Spinal cord (tissue), 10 donors: ENCODE data around the gene PRPF8. TPM values are rescaled to one million over a fixed set of nuclear protein-coding genes. Genes with fewer than 3 reads are reported as not detected.
A peak's percentile ranks its signal among the peaks of the same experiment; 100 is the strongest.
"Not testable (repeated sequence)": the region's sequence is repeated elsewhere in the genome, so short reads cannot be mapped to it uniquely, and the experiment has no call there.

Experiments
- DNase-seq, 6 donors: peaks; one replicate each; pipeline versions ENCODE4 v3.0.0 to v3.0.0-alpha.2; 2013 to 2015; ENCODE audit warnings: low spot score in 6 of 6, low read depth in 4 of 6
- H3K27ac ChIP-seq: one replicate; pipeline ENCODE4 v1.5.1; 2013; ENCODE audit warnings: low read depth, low read length, control low read depth
- H3K27me3 ChIP-seq: one replicate; pipeline ENCODE4 v1.6.1; 2013; ENCODE audit warnings: low read length; ENCODE audit not compliant: control insufficient read depth, insufficient read depth
- H3K36me3 ChIP-seq: one replicate; pipeline ENCODE4 v1.6.1; 2013; ENCODE audit warnings: low read length; ENCODE audit not compliant: control insufficient read depth, insufficient read depth
- H3K4me1 ChIP-seq: one replicate; pipeline ENCODE4 v1.6.1; 2013; ENCODE audit warnings: low read length; ENCODE audit not compliant: control insufficient read depth, insufficient read depth
- H3K4me3 ChIP-seq: one replicate; pipeline ENCODE4 v1.5.1; 2013; ENCODE audit warnings: low read depth, low read length, control low read depth
- H3K9me3 ChIP-seq: one replicate; pipeline ENCODE4 v1.6.1; 2013; ENCODE audit warnings: low read length; ENCODE audit not compliant: control insufficient read depth, insufficient read depth
- WGBS: methylation state at CpG from one replicate; pipeline ENCODE4 v1.1.5; 2013; ENCODE audit warnings: missing lambda C conversion rate; ENCODE audit not compliant: insufficient coverage; 5-methylcytosine and 5-hydroxymethylcytosine counted together
- polyA plus RNA-seq, 2 donors: library from polyadenylated mRNA; unstranded; fragments of 120-200 nt; gene quantifications; one replicate each; pipeline ENCODE4 v1.2.1, GENCODE V29; 2013; ENCODE audit not compliant: insufficient read length in 2 of 2
- total RNA-seq, 2 donors: library from RNA; depleted of rRNA in 1 of 2; stranded (reverse); fragments of 120-200 nt in 1 of 2; fragments of >200 nt in 1 of 2; gene quantifications; one replicate each; pipeline versions ENCODE4 v1.2.3 to v1.2.4, GENCODE V29; 2013 to 2014
- donor health status: healthy.

The PRPF8 gene
- total and polyA plus RNA-seq, 4 donors: 138 to 290 (median 203) TPM

DNA sequence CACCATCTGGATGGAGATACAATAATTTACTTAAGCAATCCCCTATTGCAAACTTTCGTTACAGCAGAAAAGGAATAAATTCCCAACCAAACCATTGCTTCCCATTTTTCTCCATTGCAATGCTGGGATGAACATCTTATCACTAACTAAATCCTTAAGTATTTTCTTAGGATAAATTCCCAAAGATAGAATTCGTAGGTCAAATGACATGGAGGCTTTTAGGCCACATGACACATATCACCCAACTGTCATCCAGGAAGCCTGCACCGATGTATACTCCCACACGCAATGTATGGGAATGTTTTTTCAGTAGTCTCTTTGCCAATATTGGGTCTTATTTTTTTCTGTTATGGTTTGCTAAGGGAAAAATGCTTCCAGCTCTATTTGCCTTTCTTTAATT lies 27.1 kb upstream of the PRPF8 start:
- DNase-seq: no peak
- H3K27ac ChIP-seq: no peak overlapping the region

GRCh38 chr17:1710807-1711553 lies 26.3 kb upstream of the PRPF8 start:
- peaks cover 38% of the 10 kb centered on the region for H3K4me1 ChIP-seq
- H3K27ac ChIP-seq: peak overlapping the region; percentile 52
- DNase-seq: no peak
- no peaks in the 10 kb centered on the region for H3K9me3 ChIP-seq
- H3K4me3 ChIP-seq: peak overlapping the region; percentile 49
- 21% methylated on average over 5 of the region's 14 CpGs for WGBS
- H3K27me3 ChIP-seq: peaks cover 21% of the 10 kb centered on the region
- H3K36me3 ChIP-seq: peaks cover 27% of the 10 kb centered on the region

More for the DNA sequence above, 27.1 kb upstream of the PRPF8 start:
- no peak overlapping the region for H3K4me3 ChIP-seq
- peaks cover 21% of the 10 kb centered on the region for H3K27me3 ChIP-seq
- H3K9me3 ChIP-seq: no peaks in the 10 kb centered on the region
- H3K4me1 ChIP-seq: peaks cover 42% of the 10 kb centered on the region
- peaks cover 27% of the 10 kb centered on the region for H3K36me3 ChIP-seq
- WGBS: no CpG with 5 or more reads among the region's 4 CpGs

DNA sequence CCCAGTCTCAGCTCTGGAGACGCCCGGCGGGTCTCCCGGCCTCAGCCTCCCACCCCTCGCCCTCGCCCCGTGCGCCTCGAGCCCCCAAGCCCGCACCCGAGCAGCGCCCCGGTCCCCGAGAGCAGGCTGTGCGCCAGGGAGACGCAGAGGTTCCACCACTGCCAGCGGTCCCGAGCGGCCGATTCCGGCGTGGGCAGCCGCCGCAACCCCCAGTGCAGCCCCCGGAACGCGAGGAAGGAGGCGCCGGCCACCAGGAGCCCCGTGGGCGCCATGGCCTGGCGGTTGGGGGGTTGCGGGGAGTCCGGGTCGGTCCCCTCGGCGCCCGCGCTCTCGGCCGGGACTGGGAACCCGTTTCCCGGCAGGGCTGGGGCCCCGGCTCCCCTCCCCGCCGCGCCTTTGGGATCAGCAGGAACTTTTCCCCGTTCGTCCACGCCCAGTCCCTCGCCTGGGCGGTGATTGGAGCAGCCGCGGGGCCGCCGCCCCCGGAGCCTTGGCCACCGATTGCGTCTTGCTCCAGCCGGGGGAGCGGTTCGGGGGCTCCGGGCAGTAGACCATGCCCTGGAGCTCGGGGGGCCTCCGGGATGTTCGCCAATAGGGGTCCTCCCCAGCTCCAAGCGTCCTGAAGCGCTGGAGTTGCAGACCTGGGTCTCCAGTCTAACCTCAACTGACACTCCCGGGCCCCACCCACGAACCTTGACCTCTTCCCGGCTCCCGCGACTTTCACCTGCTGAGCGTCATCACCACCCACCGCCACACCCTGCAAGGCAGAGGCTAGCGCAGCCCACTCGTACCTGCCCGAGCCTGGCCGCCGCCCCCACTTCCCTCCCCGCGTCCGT lies 25.5 kb upstream of the PRPF8 start, which contains the start of gene TLCD2:
Gene TLCD2, minus strand, starts transcription at position 407 of the 836 bp plus-strand sequence. Its CDS starts 135 bp downstream, at position 272.
- DNase-seq: peak in 1 of 6 donors; percentile 66

DNA sequence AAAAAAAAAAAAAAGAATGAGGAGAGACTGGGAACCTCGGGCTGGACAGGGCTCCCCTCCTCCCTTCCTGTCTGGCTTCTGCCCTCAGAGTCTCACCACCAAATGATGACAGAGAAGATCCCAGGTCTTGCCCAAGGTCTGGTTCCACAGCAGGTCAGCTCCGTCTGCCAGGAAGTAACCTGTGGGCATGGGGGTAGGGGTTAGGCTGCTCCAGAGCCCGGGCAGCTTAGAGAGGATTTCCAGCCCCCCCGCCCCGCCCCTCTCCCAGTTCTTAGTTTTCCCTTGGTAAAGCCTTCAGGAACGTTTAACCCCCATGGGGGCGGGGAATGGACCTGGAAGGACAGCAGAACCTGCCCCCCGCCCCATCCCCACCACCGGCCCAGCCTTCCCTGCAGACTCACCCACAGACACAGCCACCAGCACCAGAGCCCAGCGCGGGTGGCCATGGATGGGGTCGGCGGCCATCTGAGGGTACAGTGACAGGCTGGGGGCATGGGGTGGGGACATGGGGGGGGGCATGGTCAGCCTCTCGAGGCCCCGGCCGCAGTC lies 24.8 kb upstream of the PRPF8 start:
- DNase-seq: no peak
- peaks cover 26% of the 10 kb centered on the region for H3K4me1 ChIP-seq
- peaks cover 21% of the 10 kb centered on the region for H3K27me3 ChIP-seq
- H3K4me3 ChIP-seq: no peak overlapping the region
- H3K9me3 ChIP-seq: no peaks in the 10 kb centered on the region
- 10% methylated on average over 3 of the region's 16 CpGs for WGBS
- H3K27ac ChIP-seq: no peak overlapping the region
- peaks cover 27% of the 10 kb centered on the region for H3K36me3 ChIP-seq

More for the DNA sequence above, 25.5 kb upstream of the PRPF8 start, which contains the start of gene TLCD2:
- H3K27me3 ChIP-seq: peaks cover 21% of the 10 kb centered on the region
- H3K4me3 ChIP-seq: peak within 1 kb of the TSS; percentile 49
- peak within 1 kb of the TSS; percentile 52 for H3K27ac ChIP-seq
- H3K4me1 ChIP-seq: peaks cover 33% of the 10 kb centered on the region
- peaks cover 27% of the 10 kb centered on the region for H3K36me3 ChIP-seq
- WGBS: 1% methylated on average over 83 of the region's 83 CpGs
- H3K9me3 ChIP-seq: no peaks in the 10 kb centered on the region

DNA sequence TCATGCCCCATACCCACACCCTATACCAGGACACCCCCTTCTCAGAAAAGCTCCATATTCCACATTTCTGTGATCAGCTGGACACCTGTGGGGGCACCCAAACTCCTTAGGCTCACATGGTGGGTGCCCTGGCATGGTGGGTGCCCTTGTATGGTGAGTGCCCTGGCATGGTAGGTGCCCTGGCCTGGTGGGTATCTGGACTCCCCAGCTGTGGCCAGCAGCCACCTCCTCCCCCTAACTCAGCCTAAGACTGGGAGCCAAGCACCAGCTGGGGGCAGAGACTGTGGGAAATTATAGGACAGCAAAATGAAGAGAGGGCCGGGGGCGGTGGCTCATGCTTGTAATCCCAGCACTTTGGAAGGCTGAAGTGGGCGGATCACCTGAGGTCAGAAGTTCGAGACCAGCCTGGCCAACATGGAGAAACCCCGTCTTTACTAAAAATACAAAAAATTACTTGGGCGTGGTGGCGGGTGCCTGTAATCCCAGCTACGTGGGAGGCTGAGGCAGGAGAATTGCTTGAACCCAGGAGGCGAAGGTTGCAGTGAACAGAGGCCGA lies 24.2 kb upstream of the PRPF8 start:
- not testable (repeated sequence) for H3K4me3 ChIP-seq, H3K27ac ChIP-seq, DNase-seq, H3K9me3 ChIP-seq
- Histone ChIP-seq H3K4me1 (peaks cover 20% of the 10 kb centered on the region), H3K27me3 (peaks cover 21% of the 10 kb centered on the region), H3K36me3 (peaks cover 21% of the 10 kb centered on the region)
- 80% methylated on average over 7 of the region's 10 CpGs for WGBS

DNA sequence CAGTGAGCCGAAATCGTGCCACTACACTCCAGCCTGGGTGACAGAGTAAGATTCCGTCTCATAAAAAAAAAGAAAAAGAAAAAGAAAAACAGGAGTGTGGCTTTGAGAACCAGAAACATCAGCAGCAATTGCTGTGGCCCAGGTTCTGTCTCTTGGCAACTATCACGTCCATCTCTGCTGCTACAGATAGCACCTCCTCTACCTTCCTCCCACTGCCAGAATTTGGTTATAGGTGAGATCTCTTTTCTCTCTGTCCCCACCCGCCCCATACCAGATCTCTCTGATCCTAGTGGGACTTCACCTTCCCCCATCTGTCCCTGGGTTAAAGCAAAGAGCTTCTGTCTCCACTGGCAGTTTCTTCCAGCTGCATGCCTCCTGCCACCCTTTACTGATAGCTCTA lies 22.4 kb upstream of the PRPF8 start:
- Histone ChIP-seq H3K27ac (no peak overlapping the region), H3K4me1 (peaks cover 16% of the 10 kb centered on the region), H3K36me3 (peaks cover 5% of the 10 kb centered on the region), H3K27me3 (peaks cover 21% of the 10 kb centered on the region), H3K9me3 (no peaks in the 10 kb centered on the region), H3K4me3 (no peak overlapping the region)
- no peak for DNase-seq
- 79% methylated on average over 3 of the region's 5 CpGs for WGBS

DNA sequence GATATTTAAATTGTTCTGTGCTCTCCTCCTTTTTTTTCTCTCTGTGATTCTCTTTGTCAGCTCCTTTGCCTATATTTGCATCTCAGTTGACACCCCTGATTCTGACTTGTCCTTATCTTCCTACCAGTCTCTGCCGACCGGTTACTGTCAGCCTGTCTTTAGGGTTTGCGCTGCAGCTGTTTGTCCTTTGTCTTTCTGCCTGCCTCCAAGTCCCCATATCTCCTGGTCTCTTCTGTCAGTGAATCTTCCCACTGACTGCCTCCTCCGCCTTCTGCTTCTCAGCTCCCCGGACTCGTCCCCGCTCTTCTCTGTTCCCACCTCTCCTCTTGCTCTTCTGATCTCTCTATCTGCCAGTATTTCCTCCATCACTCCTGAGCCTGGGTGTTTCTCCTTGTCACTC lies 20.3 kb upstream of the PRPF8 start:
- Histone ChIP-seq H3K27me3 (peaks cover 16% of the 10 kb centered on the region), H3K4me1 (peaks cover 7% of the 10 kb centered on the region), H3K36me3 (peaks cover 5% of the 10 kb centered on the region), H3K27ac (no peak overlapping the region), H3K4me3 (no peak overlapping the region), H3K9me3 (no peaks in the 10 kb centered on the region)
- no peak for DNase-seq
- WGBS: 75% methylated on average over 7 of the region's 7 CpGs

DNA sequence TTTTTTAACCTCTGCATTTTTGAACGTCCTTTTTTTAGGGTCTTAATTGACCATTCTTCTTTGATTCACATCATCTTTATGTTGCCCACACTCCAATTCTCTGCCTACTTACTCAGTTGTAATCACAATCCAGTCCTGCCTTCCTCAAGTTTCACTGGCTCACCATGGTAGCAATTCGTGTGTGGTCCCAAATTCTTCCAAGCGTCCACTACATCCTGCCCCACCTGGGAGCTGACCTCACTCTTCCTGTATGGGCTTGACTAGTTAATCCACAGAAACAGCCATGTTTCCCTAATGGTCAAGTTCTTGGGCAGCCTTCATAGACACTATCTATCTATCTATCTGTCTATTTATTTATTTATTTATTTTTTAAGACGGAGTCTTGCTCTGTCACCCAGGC lies 18.4 kb upstream of the PRPF8 start:
- H3K9me3 ChIP-seq: no peaks in the 10 kb centered on the region

GRCh38 chr17:1699891-1700290 lies 15.2 kb upstream of the PRPF8 start:
- H3K36me3 ChIP-seq, H3K4me1 ChIP-seq, H3K4me3 ChIP-seq, H3K27ac ChIP-seq, H3K27me3 ChIP-seq, DNase-seq, H3K9me3 ChIP-seq: not testable (repeated sequence)
- WGBS: 78% methylated on average over 2 of the region's 5 CpGs

More for the DNA sequence above, 18.4 kb upstream of the PRPF8 start:
- Histone ChIP-seq H3K4me1 (no peaks in the 10 kb centered on the region), H3K27ac (no peak overlapping the region), H3K4me3 (no peak overlapping the region), H3K36me3 (peaks cover 5% of the 10 kb centered on the region), H3K27me3 (peaks cover 6% of the 10 kb centered on the region)
- WGBS: 54% methylated on average over 3 of the region's 4 CpGs
- no peak for DNase-seq
